ENCODE measurements around the gene SPATA19. TPM values are rescaled to one million over a fixed set of nuclear protein-coding genes. Genes with fewer than 3 reads are reported as not detected.

SPATA19 gene
- total and polyA plus RNA-seq, 9 donors: not detected

Other genes starting within 250 kb of the SPATA19 start
- 8.1 TPM for gene IGSF9B, start 111.5 kb upstream of the SPATA19 start, total RNA-seq
- gene IGSF9B, start 111.5 kb upstream of the SPATA19 start, polyA plus RNA-seq (ENCODE audit: insufficient read depth in 1 of 8, insufficient read length in 8 of 8, low replicate concordance in 1 of 8): 10 to 100 TPM in 5 of 8 donors, 1 to 10 TPM in 3; 4.7 to 17.1 (median 13.9) TPM
- gene JAM3, start 223.6 kb upstream of the SPATA19 start, total RNA-seq: 94.6 TPM
- 100 to 1,000 TPM; 103 to 175 (median 142) TPM for gene JAM3, start 223.6 kb upstream of the SPATA19 start, polyA plus RNA-seq (ENCODE audit: insufficient read depth in 1 of 8, insufficient read length in 8 of 8, low replicate concordance in 1 of 8)